Measurements from ENCODE around the gene IGSF21.

DNA sequence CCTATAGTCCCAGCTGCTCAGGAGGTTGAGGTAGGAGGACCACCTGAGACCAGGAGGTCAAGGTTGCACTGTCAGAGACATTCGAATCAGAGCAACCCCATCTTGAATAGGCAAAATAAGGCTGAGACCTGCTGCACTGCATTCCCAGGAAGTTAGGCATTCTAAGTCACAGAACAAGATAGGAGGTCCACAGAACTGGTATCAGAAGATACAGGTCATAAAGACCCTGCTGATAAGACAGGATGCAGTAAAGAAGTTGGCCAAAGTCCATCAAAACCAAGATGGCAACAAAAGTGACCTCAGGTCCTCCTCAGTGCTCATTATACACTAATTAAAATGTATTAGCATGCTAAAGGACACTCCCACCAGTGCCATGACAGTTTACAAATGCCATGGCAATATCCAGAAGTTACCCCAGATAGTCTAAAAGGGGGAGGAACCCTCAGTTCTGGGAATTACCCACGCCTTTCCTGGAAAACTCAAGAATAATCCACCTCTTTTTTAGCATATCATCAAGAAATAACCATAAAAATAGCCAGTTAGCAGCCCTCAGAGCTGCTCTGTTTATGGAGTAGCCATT lies 307.9 kb downstream of the IGSF21 start:
- TF ChIP-seq, protein P1, sequence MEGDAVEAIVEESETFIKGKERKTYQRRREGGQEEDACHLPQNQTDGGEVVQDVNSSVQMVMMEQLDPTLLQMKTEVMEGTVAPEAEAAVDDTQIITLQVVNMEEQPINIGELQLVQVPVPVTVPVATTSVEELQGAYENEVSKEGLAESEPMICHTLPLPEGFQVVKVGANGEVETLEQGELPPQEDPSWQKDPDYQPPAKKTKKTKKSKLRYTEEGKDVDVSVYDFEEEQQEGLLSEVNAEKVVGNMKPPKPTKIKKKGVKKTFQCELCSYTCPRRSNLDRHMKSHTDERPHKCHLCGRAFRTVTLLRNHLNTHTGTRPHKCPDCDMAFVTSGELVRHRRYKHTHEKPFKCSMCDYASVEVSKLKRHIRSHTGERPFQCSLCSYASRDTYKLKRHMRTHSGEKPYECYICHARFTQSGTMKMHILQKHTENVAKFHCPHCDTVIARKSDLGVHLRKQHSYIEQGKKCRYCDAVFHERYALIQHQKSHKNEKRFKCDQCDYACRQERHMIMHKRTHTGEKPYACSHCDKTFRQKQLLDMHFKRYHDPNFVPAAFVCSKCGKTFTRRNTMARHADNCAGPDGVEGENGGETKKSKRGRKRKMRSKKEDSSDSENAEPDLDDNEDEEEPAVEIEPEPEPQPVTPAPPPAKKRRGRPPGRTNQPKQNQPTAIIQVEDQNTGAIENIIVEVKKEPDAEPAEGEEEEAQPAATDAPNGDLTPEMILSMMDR (IDR thresholded peaks at IDR 0.05; ENCODE audit: low read depth, low read length) = no peak
- no peak for TF ChIP-seq EZH2phosphoT487 (IDR thresholded peaks at IDR 0.05; ENCODE audit: low read depth)

Data from OCI-LY3 (cell line).